ENCODE measurements around the gene RAB33B.

GRCh38 chr4:139508581-139509237 is 54.8 kb downstream of the RAB33B start:
- TF ChIP-seq CTCF (IDR thresholded peaks at IDR 0.05; ENCODE audit: insufficient read depth, low read length, poor library complexity, severe bottlenecking), result no peak
- TF ChIP-seq EZH2phosphoT487 (conservative IDR thresholded peaks at IDR 0.05; ENCODE audit: low read length), result no peak
